ENCODE data around the gene MYBL2.
A peak's percentile ranks its signal among the peaks of the same experiment; 100 is the strongest.
"Not testable (repeated sequence)": the region's sequence is repeated elsewhere in the genome, so short reads cannot be mapped to it uniquely, and the experiment has no call there.

The MYBL2 gene

GRCh38 chr20:43744966-43745730 lies 78.2 kb downstream of the MYBL2 start:
- H3K27ac Mint-ChIP-seq = no peak overlapping the region
- H3K36me3 Mint-ChIP-seq (ENCODE audit: low read depth) = no peaks in the 10 kb centered on the region
- peaks cover 18% of the 10 kb centered on the region for H3K4me1 Mint-ChIP-seq (ENCODE audit: low read depth)

DNA sequence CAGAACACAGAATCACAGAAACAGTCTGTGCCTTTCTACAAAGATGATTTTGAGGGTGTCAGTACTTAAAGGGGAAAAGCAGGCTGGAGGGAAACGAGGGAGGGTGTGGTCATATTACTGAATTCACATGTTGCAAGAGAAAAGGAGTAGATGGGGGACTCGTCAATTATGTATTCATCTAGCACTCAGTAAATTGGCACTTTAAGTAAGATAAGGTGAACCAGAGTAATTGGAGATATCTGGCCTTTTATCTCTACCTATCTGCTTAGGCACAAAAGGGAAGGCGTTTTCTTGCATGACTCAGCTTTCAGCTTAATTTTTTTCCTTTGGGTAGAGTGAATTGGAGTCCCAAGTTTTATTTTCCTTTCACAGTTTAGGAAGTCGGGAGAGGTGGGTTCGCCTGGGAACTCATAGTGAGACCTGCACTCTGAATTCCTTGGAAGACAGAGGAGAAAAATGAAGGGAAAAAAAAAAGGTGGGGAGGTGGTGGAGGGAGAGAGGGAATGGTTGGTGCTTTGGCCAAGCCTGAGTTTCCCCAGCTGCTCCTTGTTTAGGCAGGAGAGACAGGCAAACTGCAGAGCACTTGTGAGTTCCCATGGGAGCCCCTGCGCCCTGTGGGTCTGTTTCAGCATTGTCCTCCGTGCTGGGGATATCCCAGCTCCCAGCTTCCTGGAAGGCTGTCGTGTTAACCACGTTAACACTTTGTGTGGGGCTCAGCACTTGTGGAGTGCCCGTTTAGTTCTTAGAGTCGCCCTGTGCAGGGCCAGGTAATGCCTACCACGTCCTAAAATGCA lies 79.6 kb downstream of the MYBL2 start:
- Mint-ChIP-seq H3K27ac (no peak overlapping the region), H3K36me3 (ENCODE audit: low read depth) (no peaks in the 10 kb centered on the region), H3K9me3 (peaks cover 2% of the 10 kb centered on the region), H3K27me3 (peaks cover 8% of the 10 kb centered on the region), H3K4me1 (ENCODE audit: low read depth) (peaks cover 31% of the 10 kb centered on the region), H3K4me3 (no peak overlapping the region)
- DNase-seq = no peak

More at GRCh38 chr20:43744966-43745730, 78.2 kb downstream of the MYBL2 start:
- H3K9me3 Mint-ChIP-seq = no peaks in the 10 kb centered on the region
- DNase-seq = no peak
- no peak overlapping the region for H3K4me3 Mint-ChIP-seq
- peaks cover 8% of the 10 kb centered on the region for H3K27me3 Mint-ChIP-seq

DNA sequence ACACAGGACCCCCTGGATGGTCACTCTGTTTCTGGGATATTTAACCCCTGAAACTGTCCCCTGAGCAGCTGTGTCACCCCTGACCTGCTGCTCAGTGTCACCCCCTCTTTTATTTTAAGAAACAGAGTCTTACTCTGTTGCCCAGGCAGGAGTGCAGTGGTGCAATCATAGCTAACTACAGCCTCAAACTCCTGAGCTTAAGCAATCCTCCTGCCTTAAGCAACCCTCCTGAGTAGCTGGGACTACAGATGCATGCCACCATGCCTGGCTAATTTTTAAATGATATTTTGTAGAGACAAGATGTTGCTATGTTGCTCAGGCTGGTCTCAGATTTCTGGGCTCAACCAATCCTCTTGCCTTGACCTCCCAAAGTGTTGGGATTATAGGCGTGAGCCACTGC lies 81.4 kb downstream of the MYBL2 start:
- DNase-seq = no peak
- peaks cover 8% of the 10 kb centered on the region for H3K27me3 Mint-ChIP-seq
- peaks cover 2% of the 10 kb centered on the region for H3K9me3 Mint-ChIP-seq
- no peaks in the 10 kb centered on the region for H3K36me3 Mint-ChIP-seq (ENCODE audit: low read depth)
- peaks cover 47% of the 10 kb centered on the region for H3K4me1 Mint-ChIP-seq (ENCODE audit: low read depth)
- no peak overlapping the region for H3K27ac Mint-ChIP-seq
- H3K4me3 Mint-ChIP-seq = no peak overlapping the region

DNA sequence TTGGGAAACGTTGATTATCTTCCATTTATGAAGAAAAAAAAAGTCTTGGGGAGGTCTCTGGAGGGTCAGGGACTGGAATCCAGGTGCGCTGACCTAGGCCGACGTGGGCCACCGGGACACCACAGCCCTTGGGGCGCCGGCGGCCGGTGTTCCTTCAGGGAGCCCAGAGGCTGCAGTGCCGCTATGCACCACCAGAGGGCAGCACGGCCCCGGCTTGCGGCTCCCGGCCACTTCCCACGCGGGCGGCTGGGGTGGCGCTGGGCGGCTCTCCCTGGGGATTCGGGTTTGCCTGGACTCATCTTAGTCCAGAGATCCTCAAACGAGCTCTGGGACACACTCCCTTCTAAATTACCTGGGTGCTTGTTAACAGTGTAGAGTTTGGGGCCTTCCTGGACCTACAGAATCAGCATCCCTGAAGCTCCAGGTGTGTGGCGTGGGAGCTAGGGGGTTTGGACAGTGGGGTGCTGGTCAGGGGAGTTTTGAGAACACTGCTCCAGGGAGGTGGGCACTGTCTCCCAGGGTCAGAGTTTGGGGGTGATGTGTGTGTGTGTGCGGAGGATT lies 82.9 kb downstream of the MYBL2 start:
- Mint-ChIP-seq H3K9me3 (peaks cover 6% of the 10 kb centered on the region), H3K4me1 (ENCODE audit: low read depth) (peaks cover 48% of the 10 kb centered on the region), H3K36me3 (ENCODE audit: low read depth) (no peaks in the 10 kb centered on the region), H3K27ac (peak overlapping the region; percentile 60), H3K4me3 (no peak overlapping the region), H3K27me3 (peaks cover 10% of the 10 kb centered on the region)
- peak; percentile 91 for DNase-seq

DNA sequence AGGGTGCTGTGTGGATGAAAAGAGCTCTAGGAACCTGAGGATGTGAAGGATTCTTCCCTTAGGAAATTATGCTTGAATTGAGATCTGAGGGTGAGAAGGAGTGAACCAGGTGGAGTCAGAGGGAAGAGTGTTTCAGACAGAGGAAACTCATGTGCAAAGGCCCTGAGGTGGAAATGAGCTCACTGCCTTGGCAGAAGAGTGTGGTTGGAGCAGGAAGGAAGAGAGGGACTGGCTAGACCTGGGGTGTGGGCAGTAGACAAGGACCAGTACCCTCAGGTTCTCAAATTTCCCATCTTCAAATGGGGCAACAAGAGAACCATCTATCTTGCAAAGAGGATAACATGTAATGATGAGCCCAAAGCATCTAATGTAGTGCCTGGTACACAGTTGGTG lies 83.9 kb downstream of the MYBL2 start:
- Mint-ChIP-seq H3K27me3 (peaks cover 10% of the 10 kb centered on the region), H3K36me3 (ENCODE audit: low read depth) (no peaks in the 10 kb centered on the region), H3K4me1 (ENCODE audit: low read depth) (peaks cover 46% of the 10 kb centered on the region), H3K27ac (peak overlapping the region; percentile 94), H3K9me3 (peaks cover 6% of the 10 kb centered on the region), H3K4me3 (peak overlapping the region; percentile 34)
- no peak for DNase-seq

- Mint-ChIP-seq H3K36me3 (ENCODE audit: low read depth) (no peaks in the 10 kb centered on the region), H3K4me3 (peak overlapping the region; percentile 56), H3K9me3 (peaks cover 6% of the 10 kb centered on the region), H3K27ac (peak overlapping the region; percentile 94), H3K4me1 (ENCODE audit: low read depth) (peaks cover 42% of the 10 kb centered on the region), H3K27me3 (peaks cover 10% of the 10 kb centered on the region)
- peak; percentile 77 for DNase-seq
Measured at GRCh38 chr20:43751167-43752050, 84.5 kb downstream of the MYBL2 start.

- Mint-ChIP-seq H3K9me3 (peaks cover 6% of the 10 kb centered on the region), H3K27me3 (peaks cover 10% of the 10 kb centered on the region)
Measured at GRCh38 chr20:43752051-43752360, 85.1 kb downstream of the MYBL2 start.

DNA sequence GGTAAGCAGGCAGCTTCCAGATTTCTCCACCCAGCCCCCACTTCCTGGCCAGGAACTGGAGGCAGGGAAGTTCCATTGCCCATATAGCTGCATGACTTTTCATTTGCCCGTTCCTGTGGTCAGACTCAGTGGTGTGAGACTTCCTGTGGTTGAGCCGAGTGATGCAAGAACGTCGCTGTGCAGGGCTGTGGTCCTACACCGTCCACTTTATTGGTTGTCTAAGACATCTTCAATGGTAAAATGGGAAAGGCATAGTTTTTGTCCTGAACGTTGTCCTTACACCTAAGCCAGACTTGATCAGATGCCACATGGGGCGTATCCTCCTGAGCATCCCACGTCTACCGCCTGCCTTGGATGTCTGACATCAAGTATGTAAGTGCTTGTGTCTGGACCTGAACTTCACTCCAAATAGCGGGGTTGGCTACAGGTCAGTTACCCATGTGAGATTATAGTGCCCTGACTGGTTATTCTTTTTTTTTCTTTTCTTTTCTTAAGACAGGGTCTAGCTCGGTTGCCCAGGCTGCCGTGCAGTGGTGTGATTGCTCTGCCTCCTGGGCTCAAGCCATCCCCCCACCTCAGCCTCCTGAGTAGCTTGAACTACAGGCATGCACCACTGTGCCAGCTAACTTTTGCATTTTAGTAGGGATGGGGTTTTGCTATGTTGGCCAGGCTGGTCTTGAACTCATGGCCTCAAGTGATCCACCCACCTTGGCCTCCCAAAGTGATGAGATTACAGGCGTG lies 85.8 kb downstream of the MYBL2 start:
- H3K4me1 Mint-ChIP-seq (ENCODE audit: low read depth) = peaks cover 39% of the 10 kb centered on the region
- H3K4me3 Mint-ChIP-seq = peak overlapping the region; percentile 56
- H3K9me3 Mint-ChIP-seq = peaks cover 6% of the 10 kb centered on the region
- peak; percentile 51 for DNase-seq
- H3K36me3 Mint-ChIP-seq (ENCODE audit: low read depth) = no peaks in the 10 kb centered on the region
- H3K27me3 Mint-ChIP-seq = peaks cover 8% of the 10 kb centered on the region
- H3K27ac Mint-ChIP-seq = peak overlapping the region; percentile 94

More at GRCh38 chr20:43752051-43752360, 85.1 kb downstream of the MYBL2 start:
- H3K4me1 Mint-ChIP-seq (ENCODE audit: low read depth) = peaks cover 40% of the 10 kb centered on the region
- peak; percentile 52 for DNase-seq
- H3K4me3 Mint-ChIP-seq = peak overlapping the region; percentile 56
- H3K27ac Mint-ChIP-seq = peak overlapping the region; percentile 94
- no peaks in the 10 kb centered on the region for H3K36me3 Mint-ChIP-seq (ENCODE audit: low read depth)

DNA sequence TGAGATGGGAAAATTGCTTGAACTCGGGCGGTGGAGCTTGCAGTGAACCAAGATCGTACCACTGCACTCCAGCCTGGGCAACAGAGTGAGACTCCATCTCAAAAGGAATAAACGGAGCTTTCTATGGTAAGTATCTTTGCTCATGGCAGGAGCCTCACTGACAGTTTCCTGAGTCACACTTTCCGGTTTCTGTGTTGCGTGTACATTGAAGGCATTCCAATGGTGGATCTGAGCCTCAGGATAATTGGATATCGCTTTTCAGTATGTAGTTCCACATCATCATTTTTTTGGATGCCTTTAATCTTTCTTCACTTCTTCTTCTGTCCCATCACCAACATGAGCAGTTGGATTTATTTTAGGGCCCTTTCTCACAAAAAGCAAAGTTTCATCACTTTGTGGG lies 88.5 kb downstream of the MYBL2 start:
- Mint-ChIP-seq H3K27ac (no peak overlapping the region), H3K36me3 (ENCODE audit: low read depth) (no peaks in the 10 kb centered on the region), H3K9me3 (peaks cover 11% of the 10 kb centered on the region), H3K27me3 (peaks cover 2% of the 10 kb centered on the region), H3K4me1 (ENCODE audit: low read depth) (peaks cover 37% of the 10 kb centered on the region), H3K4me3 (no peak overlapping the region)
- no peak for DNase-seq

DNA sequence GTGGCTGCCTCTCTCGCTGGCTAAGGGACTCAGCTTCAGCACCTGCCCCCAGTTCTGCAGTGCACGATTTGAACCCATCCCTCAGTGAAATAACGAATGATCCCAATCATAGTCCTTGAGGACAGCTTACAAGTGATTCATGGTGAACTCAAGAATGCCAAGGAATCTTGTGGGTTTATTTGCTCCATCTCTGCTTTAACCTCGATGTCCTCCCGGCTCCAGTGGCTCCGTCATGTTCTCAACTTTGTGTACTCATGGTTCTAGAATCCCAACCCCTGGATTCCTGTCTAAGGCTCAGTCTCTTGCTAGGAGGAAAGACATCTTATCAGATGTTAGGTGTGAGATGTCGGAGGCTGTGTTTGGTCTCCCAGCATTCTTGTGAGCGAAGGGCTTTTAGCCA lies 88.9 kb downstream of the MYBL2 start:
- Mint-ChIP-seq H3K27ac (no peak overlapping the region), H3K27me3 (peaks cover 2% of the 10 kb centered on the region), H3K4me3 (no peak overlapping the region), H3K4me1 (ENCODE audit: low read depth) (peaks cover 33% of the 10 kb centered on the region), H3K36me3 (ENCODE audit: low read depth) (no peaks in the 10 kb centered on the region), H3K9me3 (peaks cover 9% of the 10 kb centered on the region)
- DNase-seq = no peak

DNA sequence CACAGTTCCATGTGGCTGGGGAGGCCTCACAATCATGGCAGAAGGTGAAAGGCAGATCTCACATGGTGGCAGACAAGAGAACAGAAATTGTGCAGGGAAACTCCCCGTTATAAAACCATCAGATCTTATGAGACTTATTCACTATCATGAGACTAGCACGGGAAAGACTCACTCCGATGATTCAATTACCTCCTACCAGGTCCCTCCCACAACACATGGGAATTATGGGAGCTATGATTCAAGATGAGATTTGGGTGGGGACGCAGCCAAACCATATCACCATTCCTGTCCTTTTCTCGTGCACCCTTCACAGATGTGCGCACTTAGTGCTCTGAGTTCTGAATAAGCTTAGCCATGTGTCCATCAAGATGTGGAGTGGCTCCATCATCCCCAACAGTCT lies 91.0 kb downstream of the MYBL2 start:
- not testable (repeated sequence) for H3K36me3 Mint-ChIP-seq (ENCODE audit: low read depth); H3K4me3 Mint-ChIP-seq; H3K9me3 Mint-ChIP-seq; H3K27me3 Mint-ChIP-seq; DNase-seq; H3K27ac Mint-ChIP-seq
- peaks cover 13% of the 10 kb centered on the region for H3K4me1 Mint-ChIP-seq (ENCODE audit: low read depth)

DNA sequence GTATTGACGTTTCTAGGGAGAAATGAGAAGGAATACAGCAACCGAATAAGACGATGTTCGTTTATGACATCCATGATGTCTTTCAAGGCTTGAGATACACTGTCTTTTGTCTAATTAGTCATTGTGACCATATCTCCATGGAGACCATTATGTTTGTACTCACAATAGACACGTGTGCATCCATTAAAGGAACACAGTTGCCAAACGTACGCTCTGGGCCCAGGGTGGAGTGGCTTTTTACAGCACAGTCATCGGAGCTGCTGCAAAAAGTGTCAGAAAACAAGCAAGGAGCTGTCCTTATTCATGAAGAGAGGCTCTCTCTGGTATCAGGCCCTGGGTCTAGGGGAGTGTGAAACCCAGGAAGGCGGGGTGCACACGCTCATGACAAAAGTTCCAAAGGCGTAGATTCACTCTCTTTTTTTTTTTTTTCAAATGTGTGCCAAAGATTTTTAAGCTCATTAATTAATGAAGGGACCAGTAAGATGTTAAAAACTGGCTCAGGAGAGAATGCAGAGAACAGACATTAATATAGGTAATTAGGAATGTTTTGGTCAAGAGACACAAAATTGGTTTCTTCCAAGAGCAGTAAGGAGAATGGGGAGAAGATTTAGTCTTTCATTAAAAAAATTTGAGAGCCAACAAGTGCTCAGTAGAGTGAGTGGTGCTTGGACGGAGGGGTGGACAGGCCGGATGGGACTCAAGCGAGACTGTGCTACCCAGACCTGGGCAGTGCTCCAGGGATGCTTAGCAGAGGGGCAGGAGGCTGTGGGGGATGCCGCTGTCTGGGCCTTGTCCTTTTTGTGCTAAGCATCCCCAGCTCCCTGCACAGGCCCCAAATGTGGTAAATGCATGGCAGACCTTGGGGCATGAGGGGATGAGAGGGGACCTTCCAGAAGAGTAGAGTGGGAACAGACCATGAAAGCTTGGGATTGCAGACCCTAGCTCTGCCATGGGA lies 94.7 kb downstream of the MYBL2 start:
- no peak overlapping the region for H3K27ac Mint-ChIP-seq
- DNase-seq = no peak
- no peaks in the 10 kb centered on the region for H3K36me3 Mint-ChIP-seq (ENCODE audit: low read depth)

DNA sequence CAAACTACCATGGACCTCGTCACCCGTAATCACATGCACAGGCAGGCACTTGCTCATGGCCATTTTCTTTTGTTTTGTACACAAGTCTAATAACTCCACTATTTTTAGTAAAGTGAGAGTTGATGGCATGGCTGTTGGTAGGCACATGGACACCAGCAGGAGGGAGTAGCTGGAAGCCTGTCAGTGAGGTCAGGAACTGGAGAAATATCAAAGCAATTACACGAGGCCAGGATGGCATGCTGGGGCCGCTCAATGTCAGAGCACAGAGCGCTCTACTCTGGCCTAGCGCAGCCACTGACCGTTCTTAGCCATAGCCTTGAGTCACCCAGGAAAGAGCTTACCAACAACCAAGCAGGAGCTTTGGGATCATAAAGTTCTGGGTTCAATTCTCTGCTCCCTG lies 96.0 kb downstream of the MYBL2 start:
- peaks cover 4% of the 10 kb centered on the region for H3K9me3 Mint-ChIP-seq
- H3K4me1 Mint-ChIP-seq (ENCODE audit: low read depth) = peaks cover 6% of the 10 kb centered on the region
- peaks cover 13% of the 10 kb centered on the region for H3K27me3 Mint-ChIP-seq
- no peak overlapping the region for H3K4me3 Mint-ChIP-seq
- no peaks in the 10 kb centered on the region for H3K36me3 Mint-ChIP-seq (ENCODE audit: low read depth)
- no peak for DNase-seq
- no peak overlapping the region for H3K27ac Mint-ChIP-seq

More for the DNA sequence above, 94.7 kb downstream of the MYBL2 start:
- H3K9me3 Mint-ChIP-seq = peaks cover 5% of the 10 kb centered on the region
- peaks cover 2% of the 10 kb centered on the region for H3K27me3 Mint-ChIP-seq
- peaks cover 9% of the 10 kb centered on the region for H3K4me1 Mint-ChIP-seq (ENCODE audit: low read depth)
- no peak overlapping the region for H3K4me3 Mint-ChIP-seq
